HUES48 (cell line): ENCODE data around the gene MAPRE2.
"Not testable (repeated sequence)": the region's sequence is repeated elsewhere in the genome, so short reads cannot be mapped to it uniquely, and the experiment has no call there.

Experiments used
- H3K27ac ChIP-seq: one replicate; pipeline ENCODE4 v1.7.0; 2013; ENCODE audit warnings: low read depth, low read length, inconsistent platforms
- H3K27me3 ChIP-seq: 2 replicates; pipeline ENCODE4 v1.6.1; 2013; ENCODE audit warnings: mild to moderate bottlenecking, low read length; ENCODE audit not compliant: control insufficient read depth, insufficient read depth
- H3K36me3 ChIP-seq: 2 replicates; pipeline ENCODE4 v1.6.1; 2013; ENCODE audit warnings: low read length; ENCODE audit not compliant: control insufficient read depth, insufficient read depth
- H3K4me1 ChIP-seq: 2 replicates; pipeline ENCODE4 v1.6.1; 2013; ENCODE audit warnings: mild to moderate bottlenecking, low read length; ENCODE audit not compliant: control insufficient read depth, insufficient read depth
- H3K4me3 ChIP-seq: 2 replicates; pipeline ENCODE4 v1.5.1; 2013; ENCODE audit warnings: mild to moderate bottlenecking, low read depth, low read length
- H3K9ac ChIP-seq: 2 replicates; pipeline ENCODE4 v1.6.1; 2013; ENCODE audit warnings: mild to moderate bottlenecking, low read depth, low read length, moderate library complexity
- H3K9me3 ChIP-seq: 2 replicates; pipeline ENCODE4 v1.6.1; 2013; ENCODE audit warnings: low read length; ENCODE audit not compliant: control insufficient read depth, insufficient read depth

The MAPRE2 gene

DNA sequence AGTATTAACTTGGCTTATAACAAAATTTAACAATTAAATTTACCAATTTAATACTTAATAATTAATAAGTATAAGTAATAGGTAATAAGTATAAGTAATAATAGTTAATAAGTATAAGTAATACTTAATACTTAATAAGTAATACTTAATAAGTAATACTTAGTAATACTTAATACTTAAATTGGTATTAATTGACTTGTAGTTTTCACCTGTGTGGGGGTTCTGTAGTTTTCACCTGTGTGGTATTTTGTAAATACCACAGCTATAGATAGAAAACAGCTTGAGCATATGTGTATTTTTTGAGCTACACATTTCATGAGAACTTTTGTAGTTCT lies 55.4 kb downstream of the MAPRE2 start:
- H3K4me1 ChIP-seq: no peaks in the 10 kb centered on the region
- no peaks in the 10 kb centered on the region for H3K27me3 ChIP-seq
- no peaks in the 10 kb centered on the region for H3K9me3 ChIP-seq
- H3K36me3 ChIP-seq: no peaks in the 10 kb centered on the region
- H3K4me3 ChIP-seq: no peak overlapping the region
- H3K27ac ChIP-seq: no peak overlapping the region
- no peak overlapping the region for H3K9ac ChIP-seq

DNA sequence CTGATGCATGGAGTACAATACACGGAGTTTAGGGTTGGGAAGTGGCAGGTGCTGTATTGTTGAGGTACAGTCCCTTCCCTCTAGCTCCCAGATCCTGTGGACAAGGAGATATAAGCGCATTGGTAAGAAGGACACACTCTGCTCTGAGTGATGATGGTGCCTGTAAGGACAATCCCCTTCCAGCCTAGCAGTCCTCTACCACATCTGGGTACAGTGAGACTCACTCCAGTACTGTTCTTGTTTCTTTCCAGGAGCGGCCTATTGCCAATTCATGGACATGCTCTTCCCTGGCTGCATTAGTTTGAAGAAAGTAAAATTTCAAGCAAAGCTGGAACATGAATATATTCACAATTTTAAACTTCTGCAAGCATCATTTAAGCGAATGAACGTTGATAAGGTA lies 56.0 kb downstream of the MAPRE2 start:
- Histone ChIP-seq H3K27me3 (no peaks in the 10 kb centered on the region), H3K9me3 (no peaks in the 10 kb centered on the region), H3K27ac (no peak overlapping the region), H3K4me3 (no peak overlapping the region), H3K9ac (no peak overlapping the region), H3K36me3 (no peaks in the 10 kb centered on the region), H3K4me1 (no peaks in the 10 kb centered on the region)

DNA sequence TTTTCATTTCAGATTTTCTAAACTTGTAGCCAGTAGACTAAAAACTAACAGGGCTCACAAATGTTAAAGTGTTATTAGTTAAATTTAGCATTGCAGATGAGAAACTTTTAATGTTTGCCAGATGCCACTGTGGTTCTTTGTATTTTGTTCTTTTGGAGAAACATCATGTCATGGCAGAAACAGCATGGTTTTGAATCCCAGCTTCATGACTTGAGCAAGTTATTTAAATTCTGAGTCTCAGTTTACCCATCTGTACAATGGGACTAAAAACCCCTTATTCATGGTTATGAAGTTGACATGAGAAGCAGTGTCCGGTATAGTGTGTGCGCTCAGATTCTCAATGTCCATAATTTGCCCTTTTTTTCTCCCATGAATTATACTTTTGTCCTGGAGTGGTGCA lies 56.5 kb downstream of the MAPRE2 start:
- Histone ChIP-seq H3K9ac (no peak overlapping the region), H3K36me3 (no peaks in the 10 kb centered on the region), H3K4me1 (no peaks in the 10 kb centered on the region), H3K9me3 (no peaks in the 10 kb centered on the region), H3K27me3 (no peaks in the 10 kb centered on the region), H3K27ac (no peak overlapping the region), H3K4me3 (no peak overlapping the region)

DNA sequence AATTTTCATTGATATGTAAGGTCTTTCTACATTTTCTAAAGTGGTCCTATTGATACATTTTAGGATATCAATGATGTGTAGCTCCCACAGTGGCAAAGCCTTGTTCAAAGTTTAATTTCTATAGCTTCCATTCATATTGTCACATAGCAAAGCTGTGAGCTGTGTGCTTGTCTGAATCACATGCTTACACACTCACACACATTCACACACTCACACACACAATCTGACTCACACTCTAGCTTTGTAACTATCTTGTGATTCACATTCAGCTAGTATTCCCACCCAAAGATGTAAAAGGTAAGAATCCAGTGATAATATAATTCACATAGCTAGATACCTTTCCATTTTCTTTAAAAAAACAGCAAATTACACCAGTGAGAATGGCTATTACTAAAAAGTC lies 58.7 kb downstream of the MAPRE2 start:
- H3K4me1 ChIP-seq: no peaks in the 10 kb centered on the region
- H3K27me3 ChIP-seq: no peaks in the 10 kb centered on the region
- no peak overlapping the region for H3K4me3 ChIP-seq
- no peaks in the 10 kb centered on the region for H3K9me3 ChIP-seq
- H3K36me3 ChIP-seq: no peaks in the 10 kb centered on the region
- no peak overlapping the region for H3K9ac ChIP-seq
- no peak overlapping the region for H3K27ac ChIP-seq

DNA sequence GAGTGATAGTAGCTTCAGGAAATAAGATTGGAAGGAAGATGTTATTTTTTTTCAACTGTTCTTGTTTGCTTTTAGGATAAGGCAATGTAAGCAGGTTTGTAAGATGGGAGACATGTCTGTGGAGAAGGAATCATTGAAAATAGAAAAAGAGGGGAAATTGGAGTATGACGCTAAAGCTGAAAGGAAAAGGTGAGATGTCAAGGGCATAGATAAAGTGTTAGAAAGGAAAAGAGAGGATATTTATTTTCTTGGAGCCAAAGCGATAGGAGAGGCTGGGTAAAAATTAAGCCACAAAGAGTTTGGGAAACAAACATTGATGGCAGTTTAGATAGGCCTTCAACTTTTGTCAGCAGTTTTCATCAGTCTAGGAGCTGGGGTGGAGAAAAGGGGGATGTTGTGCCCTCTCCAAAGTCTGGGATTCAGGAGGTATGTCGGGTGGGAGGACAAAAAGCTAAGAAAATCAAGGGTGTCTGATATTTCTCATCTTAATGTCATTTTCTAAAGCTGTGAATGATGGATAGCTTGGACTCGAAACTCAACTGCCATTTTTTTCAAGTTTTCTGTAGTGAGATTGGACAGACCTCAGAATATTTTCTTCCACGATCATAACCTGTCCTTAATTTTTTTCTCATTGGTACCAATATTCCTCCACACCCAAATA lies 63.3 kb downstream of the MAPRE2 start:
- no peak overlapping the region for H3K9ac ChIP-seq
- no peak overlapping the region for H3K4me3 ChIP-seq
- no peak overlapping the region for H3K27ac ChIP-seq
- H3K4me1 ChIP-seq: no peaks in the 10 kb centered on the region
- H3K9me3 ChIP-seq: no peaks in the 10 kb centered on the region
- H3K36me3 ChIP-seq: no peaks in the 10 kb centered on the region
- no peaks in the 10 kb centered on the region for H3K27me3 ChIP-seq

DNA sequence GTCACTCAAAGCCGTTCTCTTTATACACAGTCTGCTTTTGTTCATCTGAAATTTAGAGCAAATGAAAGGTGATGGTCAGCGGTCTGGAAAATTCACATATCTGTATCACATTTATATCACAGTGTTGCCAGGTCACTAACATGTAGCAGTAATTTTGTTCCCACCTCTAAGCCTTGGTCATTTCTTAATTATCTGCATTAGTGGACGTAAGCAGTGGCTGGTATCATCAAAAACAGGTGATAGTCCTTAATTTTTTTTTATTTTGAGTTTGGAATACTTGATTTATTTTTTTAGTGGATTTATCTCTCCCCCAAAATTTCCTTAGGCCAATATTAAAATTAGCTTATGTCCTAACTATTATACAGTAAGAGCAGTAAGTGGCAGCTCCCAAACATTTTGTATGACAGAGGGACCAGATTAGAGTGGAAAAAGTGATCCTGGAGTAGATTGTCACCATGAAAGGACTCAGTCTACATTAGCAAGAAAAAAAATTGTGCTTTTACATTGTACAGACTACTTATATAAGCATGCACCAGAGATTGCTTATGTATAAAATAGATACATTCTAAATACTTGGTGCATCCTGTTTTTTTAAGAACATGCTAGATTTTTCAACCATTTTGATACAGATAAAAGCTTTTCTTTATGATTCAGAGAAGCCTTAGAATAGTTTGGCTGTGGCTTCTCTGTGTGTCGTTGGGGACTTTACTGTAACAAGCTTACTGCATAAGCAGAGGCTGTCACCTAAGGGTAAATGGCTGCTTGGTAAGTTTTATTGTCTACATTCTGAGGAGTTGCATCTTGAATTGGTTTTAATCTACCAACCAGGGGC lies 65.0 kb downstream of the MAPRE2 start:
- Histone ChIP-seq H3K4me3 (no peak overlapping the region), H3K9ac (no peak overlapping the region), H3K9me3 (no peaks in the 10 kb centered on the region), H3K27ac (no peak overlapping the region), H3K4me1 (peaks cover 3% of the 10 kb centered on the region; the same call in 1 of the 2 replicates), H3K36me3 (no peaks in the 10 kb centered on the region), H3K27me3 (no peaks in the 10 kb centered on the region)

DNA sequence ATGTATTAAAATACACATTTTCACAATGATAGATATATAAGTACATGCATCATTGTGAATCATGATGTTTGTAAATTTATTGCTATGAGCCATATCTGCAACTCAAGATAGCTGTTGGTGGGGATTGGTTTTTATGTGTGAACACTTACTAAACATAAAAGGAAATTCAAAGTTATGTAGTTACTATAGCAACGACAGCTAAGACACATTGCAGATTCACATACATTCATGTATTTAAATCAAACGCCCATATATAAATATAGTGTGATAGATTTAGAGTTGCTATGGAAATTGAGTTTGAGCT lies 65.6 kb downstream of the MAPRE2 start:
- Histone ChIP-seq H3K27me3 (no peaks in the 10 kb centered on the region), H3K4me3 (no peak overlapping the region), H3K36me3 (no peaks in the 10 kb centered on the region), H3K27ac (no peak overlapping the region), H3K9ac (no peak overlapping the region), H3K9me3 (no peaks in the 10 kb centered on the region), H3K4me1 (peaks cover 3% of the 10 kb centered on the region; the same call in 1 of the 2 replicates)

DNA sequence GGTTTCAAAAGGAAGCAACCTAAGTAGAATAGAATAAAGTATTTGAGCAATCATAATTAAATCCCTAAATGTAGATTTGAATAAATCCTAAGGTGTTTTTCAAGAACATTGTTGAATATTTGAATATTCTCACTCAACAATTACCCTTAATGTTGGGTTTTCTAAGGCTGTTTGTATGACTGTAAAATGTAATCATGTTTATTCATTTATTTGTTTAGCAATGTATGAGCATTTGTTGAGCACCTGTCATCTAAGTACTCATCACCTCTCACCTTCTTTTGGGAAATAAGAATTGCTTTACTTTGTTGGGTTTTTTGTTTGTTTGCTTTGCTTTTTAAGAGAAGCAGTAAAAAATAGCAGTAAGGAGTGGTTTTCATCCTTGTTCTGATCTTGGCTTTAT lies 66.0 kb downstream of the MAPRE2 start:
- Histone ChIP-seq H3K27ac (no peak overlapping the region), H3K27me3 (no peaks in the 10 kb centered on the region), H3K36me3 (no peaks in the 10 kb centered on the region), H3K4me3 (no peak overlapping the region), H3K9ac (no peak overlapping the region), H3K9me3 (no peaks in the 10 kb centered on the region), H3K4me1 (peaks cover 3% of the 10 kb centered on the region; the same call in 1 of the 2 replicates)

DNA sequence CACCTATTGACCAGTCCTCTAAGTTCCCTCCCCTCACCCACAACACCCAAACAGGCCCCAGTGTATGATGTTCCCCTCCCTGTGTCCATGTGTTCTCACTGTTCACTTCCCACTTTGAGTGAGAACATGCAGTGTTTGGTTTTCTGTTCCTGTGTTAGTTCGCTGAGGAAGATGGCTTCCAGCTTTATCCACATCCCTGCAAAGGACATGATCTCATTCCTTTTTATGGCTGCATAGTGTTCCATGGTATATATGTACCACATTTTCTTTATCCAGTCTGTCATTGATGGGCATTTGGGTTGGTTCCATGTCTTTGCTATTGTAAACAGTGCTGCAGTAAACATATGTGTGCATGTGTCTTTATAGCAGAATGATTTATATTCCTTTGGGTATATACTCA lies 66.9 kb downstream of the MAPRE2 start:
- not testable (repeated sequence) for H3K9ac ChIP-seq, H3K36me3 ChIP-seq, H3K4me1 ChIP-seq, H3K27ac ChIP-seq, H3K27me3 ChIP-seq, H3K9me3 ChIP-seq, H3K4me3 ChIP-seq

DNA sequence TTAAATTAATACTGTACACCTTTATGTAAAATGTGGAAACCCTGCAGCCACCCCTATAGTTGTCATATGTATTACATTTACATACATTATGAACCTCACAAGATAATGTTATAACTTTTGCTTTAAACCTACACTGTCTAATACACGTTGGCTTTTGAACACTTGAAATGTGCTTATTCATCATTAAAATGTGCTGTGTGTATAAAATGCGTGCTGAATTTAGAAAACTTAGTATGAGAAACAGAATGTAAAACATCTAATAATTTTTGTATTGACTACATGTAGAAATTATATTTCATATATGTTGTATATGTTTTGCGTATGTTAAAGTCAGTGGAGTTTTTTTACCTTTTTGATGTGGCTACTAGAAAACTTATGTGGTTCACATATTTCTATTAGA lies 68.8 kb downstream of the MAPRE2 start:
- Histone ChIP-seq H3K9ac (no peak overlapping the region), H3K27ac (no peak overlapping the region), H3K4me1 (peaks cover 3% of the 10 kb centered on the region; the same call in 1 of the 2 replicates), H3K36me3 (no peaks in the 10 kb centered on the region), H3K27me3 (no peaks in the 10 kb centered on the region), H3K4me3 (no peak overlapping the region), H3K9me3 (no peaks in the 10 kb centered on the region)

DNA sequence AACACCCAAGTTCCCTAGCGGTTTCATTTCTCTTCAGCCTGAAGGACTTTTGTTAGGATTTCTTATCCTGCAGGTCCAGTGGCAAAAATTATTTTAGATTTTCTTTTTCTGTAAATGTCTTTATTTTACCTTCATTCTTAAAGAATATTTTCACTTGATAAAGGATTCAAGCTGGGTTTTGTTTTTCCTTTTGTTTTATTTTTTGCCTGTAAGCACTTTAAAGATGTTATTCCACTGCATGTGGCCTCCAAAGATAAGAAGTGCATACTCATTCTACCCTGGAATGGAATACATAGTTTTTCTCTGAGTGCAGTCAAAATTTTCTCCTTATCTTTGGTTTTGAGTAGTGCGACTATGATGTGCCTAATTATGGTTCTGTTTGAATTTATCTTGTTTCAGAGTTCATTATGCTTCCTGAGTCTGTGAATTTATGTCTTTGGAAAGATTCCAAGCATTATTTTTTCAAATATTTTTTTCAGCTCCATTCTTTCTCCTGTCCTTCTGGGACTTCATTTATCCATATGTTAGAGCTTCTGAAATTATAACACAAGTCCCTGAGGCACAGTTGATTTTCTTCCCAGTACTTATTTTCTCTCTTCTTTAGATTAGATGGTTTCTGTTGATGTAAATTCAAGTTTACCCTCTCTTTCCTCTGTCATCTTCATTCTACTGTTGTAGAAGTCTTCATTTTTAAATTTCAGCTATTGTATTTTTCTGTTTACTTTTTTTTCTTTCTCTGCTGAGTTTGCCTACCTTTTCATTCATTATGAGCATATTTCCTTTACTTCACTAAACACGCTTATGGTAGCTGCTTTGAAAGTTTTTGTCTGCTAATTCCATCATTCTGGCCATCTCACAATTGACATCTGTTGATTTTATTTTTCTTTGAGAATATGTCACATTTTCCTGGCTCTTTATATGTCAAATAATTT lies 69.6 kb downstream of the MAPRE2 start:
- no peaks in the 10 kb centered on the region for H3K27me3 ChIP-seq
- no peaks in the 10 kb centered on the region for H3K9me3 ChIP-seq
- H3K9ac ChIP-seq: no peak overlapping the region
- no peaks in the 10 kb centered on the region for H3K36me3 ChIP-seq
- no peak overlapping the region for H3K27ac ChIP-seq
- no peak overlapping the region for H3K4me3 ChIP-seq
- H3K4me1 ChIP-seq: peaks cover 3% of the 10 kb centered on the region; the same call in 1 of the 2 replicates
